ENCODE measurements around the gene NYNRIN.
"Not testable (repeated sequence)": the region's sequence is repeated elsewhere in the genome, so short reads cannot be mapped to it uniquely, and the experiment has no call there.

NYNRIN gene

GRCh38 chr14:24378327-24378726 lies 20.5 kb upstream of the NYNRIN start:
- H3K4me2 ChIP-seq: no peak overlapping the region
- no peak overlapping the region for H3K9ac ChIP-seq
- no peak for TF ChIP-seq Cebpa-rat (IDR thresholded peaks at IDR 0.05)
- H3K4me3 ChIP-seq: no peak overlapping the region
- H3K4me1 ChIP-seq: peaks cover 43% of the 10 kb centered on the region
- H3K9me3 ChIP-seq: no peaks in the 10 kb centered on the region
- no peak overlapping the region for H3K27ac ChIP-seq
- H3K36me3 ChIP-seq: peaks cover 59% of the 10 kb centered on the region
- no peaks in the 10 kb centered on the region for H3K27me3 ChIP-seq
- H4K20me1 ChIP-seq: no peaks in the 10 kb centered on the region; the same call in 1 of the 2 replicates

- Histone ChIP-seq H3K4me3 (no peak overlapping the region), H3K4me1 (peaks cover 38% of the 10 kb centered on the region), H3K27ac (no peak overlapping the region), H3K27me3 (no peaks in the 10 kb centered on the region), H3K4me2 (no peak overlapping the region), H3K9me3 (no peaks in the 10 kb centered on the region), H3K9ac (no peak overlapping the region), H4K20me1 (no peaks in the 10 kb centered on the region; the same call in 1 of the 2 replicates), H3K36me3 (peaks cover 49% of the 10 kb centered on the region)
- no peak for TF ChIP-seq Cebpa-rat (IDR thresholded peaks at IDR 0.05)
Measured at GRCh38 chr14:24378981-24379906, 19.6 kb upstream of the NYNRIN start.

- no peak overlapping the region for H3K4me2 ChIP-seq
- no peak for TF ChIP-seq Cebpa-rat (IDR thresholded peaks at IDR 0.05)
Measured at GRCh38 chr14:24379907-24380730, 18.7 kb upstream of the NYNRIN start.

GRCh38 chr14:24381363-24382063 lies 17.3 kb upstream of the NYNRIN start:
- no peak overlapping the region for H3K4me2 ChIP-seq
- no peak overlapping the region for H3K27ac ChIP-seq
- no peaks in the 10 kb centered on the region for H3K27me3 ChIP-seq

More at GRCh38 chr14:24379907-24380730, 18.7 kb upstream of the NYNRIN start:
- Histone ChIP-seq H3K9ac (no peak overlapping the region), H3K4me3 (no peak overlapping the region), H4K20me1 (no peaks in the 10 kb centered on the region; the same call in 1 of the 2 replicates), H3K9me3 (no peaks in the 10 kb centered on the region), H3K4me1 (peaks cover 29% of the 10 kb centered on the region), H3K36me3 (peaks cover 41% of the 10 kb centered on the region), H3K27me3 (no peaks in the 10 kb centered on the region), H3K27ac (no peak overlapping the region)

GRCh38 chr14:24382064-24382371 lies 16.8 kb upstream of the NYNRIN start:
- no peaks in the 10 kb centered on the region for H3K9me3 ChIP-seq
- H4K20me1 ChIP-seq: no peaks in the 10 kb centered on the region
- no peak overlapping the region for H3K27ac ChIP-seq
- peaks cover 22% of the 10 kb centered on the region for H3K36me3 ChIP-seq
- TF ChIP-seq Cebpa-rat (IDR thresholded peaks at IDR 0.05): no peak
- H3K4me2 ChIP-seq: no peak overlapping the region
- no peak overlapping the region for H3K9ac ChIP-seq
- no peak overlapping the region for H3K4me3 ChIP-seq
- peaks cover 10% of the 10 kb centered on the region for H3K4me1 ChIP-seq
- no peaks in the 10 kb centered on the region for H3K27me3 ChIP-seq

More at GRCh38 chr14:24381363-24382063, 17.3 kb upstream of the NYNRIN start:
- no peaks in the 10 kb centered on the region for H3K9me3 ChIP-seq
- peaks cover 27% of the 10 kb centered on the region for H3K36me3 ChIP-seq
- no peak overlapping the region for H3K9ac ChIP-seq
- H4K20me1 ChIP-seq: no peaks in the 10 kb centered on the region
- H3K4me3 ChIP-seq: no peak overlapping the region
- H3K4me1 ChIP-seq: peaks cover 15% of the 10 kb centered on the region
- no peak for TF ChIP-seq Cebpa-rat (IDR thresholded peaks at IDR 0.05)

- H3K36me3 ChIP-seq: peaks cover under 1% of the 10 kb centered on the region; the same call in 1 of the 2 replicates
- H3K4me2 ChIP-seq: no peak overlapping the region
- no peak overlapping the region for H3K9ac ChIP-seq
- no peaks in the 10 kb centered on the region for H4K20me1 ChIP-seq
- no peak overlapping the region for H3K27ac ChIP-seq
- TF ChIP-seq Cebpa-rat (IDR thresholded peaks at IDR 0.05): no peak
- H3K4me3 ChIP-seq: no peak overlapping the region
- H3K4me1 ChIP-seq: no peaks in the 10 kb centered on the region
- no peaks in the 10 kb centered on the region for H3K27me3 ChIP-seq
- H3K9me3 ChIP-seq: no peaks in the 10 kb centered on the region
Measured at GRCh38 chr14:24384169-24384568, 14.6 kb upstream of the NYNRIN start.

GRCh38 chr14:24385524-24385923 lies 13.3 kb upstream of the NYNRIN start:
- no peaks in the 10 kb centered on the region for H3K36me3 ChIP-seq

GRCh38 chr14:24387009-24387345 lies 11.8 kb upstream of the NYNRIN start:
- no peak overlapping the region for H3K9ac ChIP-seq
- no peak overlapping the region for H3K27ac ChIP-seq
- H3K4me1 ChIP-seq: peaks cover 8% of the 10 kb centered on the region; the same call in 1 of the 2 replicates
- H3K4me3 ChIP-seq: no peak overlapping the region
- no peaks in the 10 kb centered on the region for H3K27me3 ChIP-seq
- no peak overlapping the region for H3K4me2 ChIP-seq
- H4K20me1 ChIP-seq: no peaks in the 10 kb centered on the region
- no peak for TF ChIP-seq Cebpa-rat (IDR thresholded peaks at IDR 0.05)
- no peaks in the 10 kb centered on the region for H3K9me3 ChIP-seq
- no peaks in the 10 kb centered on the region for H3K36me3 ChIP-seq

More at GRCh38 chr14:24385524-24385923, 13.3 kb upstream of the NYNRIN start:
- Histone ChIP-seq H3K27me3 (no peaks in the 10 kb centered on the region), H3K9me3 (no peaks in the 10 kb centered on the region), H3K4me2 (no peak overlapping the region), H3K9ac (no peak overlapping the region), H3K27ac (no peak overlapping the region), H4K20me1 (no peaks in the 10 kb centered on the region), H3K4me1 (peaks cover 2% of the 10 kb centered on the region; the same call in 1 of the 2 replicates), H3K4me3 (no peak overlapping the region)
- no peak for TF ChIP-seq Cebpa-rat (IDR thresholded peaks at IDR 0.05)

- H4K20me1 ChIP-seq, H3K9me3 ChIP-seq, H3K4me2 ChIP-seq, H3K9ac ChIP-seq, H3K36me3 ChIP-seq, H3K27ac ChIP-seq, H3K4me3 ChIP-seq, H3K4me1 ChIP-seq, H3K27me3 ChIP-seq: not testable (repeated sequence)
Measured at GRCh38 chr14:24387579-24387978, 11.2 kb upstream of the NYNRIN start.

Data from BLaER1 (cell line).